ENCODE results near the gene FLNA. TPM values are rescaled to one million over a fixed set of nuclear protein-coding genes. Genes with fewer than 3 reads are reported as not detected.
"Not testable (repeated sequence)": the region's sequence is repeated elsewhere in the genome, so short reads cannot be mapped to it uniquely, and the experiment has no call there.

Gene FLNA

DNA sequence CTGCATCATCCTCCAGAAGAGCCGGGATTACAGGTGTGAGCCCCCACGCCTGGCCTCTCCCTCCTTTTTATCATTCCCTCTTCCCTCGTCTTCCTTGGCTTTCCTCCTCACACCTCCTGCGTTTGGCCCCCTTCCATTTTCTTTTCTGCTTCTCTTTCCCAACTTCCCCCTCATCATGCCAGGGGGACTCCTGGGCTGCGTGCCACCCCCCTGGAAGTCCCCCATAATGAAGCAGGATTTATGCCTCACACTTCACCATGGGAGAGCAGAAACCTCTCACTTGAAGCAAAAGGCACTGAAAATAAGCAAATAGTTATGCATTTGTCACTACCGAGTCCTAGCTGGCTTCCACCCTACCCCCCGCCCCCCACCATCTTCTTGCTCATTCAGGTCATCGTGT lies 71.0 kb downstream of the FLNA start:
- H3K23ac ChIP-seq (ENCODE audit: low read length): no peak overlapping the region
- H3K56ac ChIP-seq (ENCODE audit: low read length): no peak overlapping the region
- no peak overlapping the region for H3K4me3 ChIP-seq (ENCODE audit: low read length)
- H3K9ac ChIP-seq (ENCODE audit: low read length): no peak overlapping the region
- no peak for DNase-seq
- H3K27ac ChIP-seq (ENCODE audit: low read depth, low read length): no peak overlapping the region
- H2AK5ac ChIP-seq (ENCODE audit: low read length): no peak overlapping the region
- H3K4ac ChIP-seq (ENCODE audit: low read depth, low read length): no peak overlapping the region
- no peaks in the 10 kb centered on the region for H3K27me3 ChIP-seq (ENCODE audit: insufficient read depth, low read length, poor library complexity)
- H3K18ac ChIP-seq (ENCODE audit: low read length): no peak overlapping the region
- H3K4me1 ChIP-seq (ENCODE audit: control insufficient read depth, low read depth, low read length): no peaks in the 10 kb centered on the region
- no peak overlapping the region for H4K5ac ChIP-seq (ENCODE audit: low read length)
- WGBS (ENCODE audit: extremely low coverage, insufficient coverage, low lambda C conversion rate): no CpG with 5 or more reads among the region's 8 CpGs
- no peak overlapping the region for H3K4me2 ChIP-seq (ENCODE audit: low read length)
- no peak overlapping the region for H2BK5ac ChIP-seq (ENCODE audit: low read length)
- H4K8ac ChIP-seq (ENCODE audit: low read depth, low read length): no peak overlapping the region
- H3K79me2 ChIP-seq (ENCODE audit: control insufficient read depth, insufficient read depth, low read length): no peaks in the 10 kb centered on the region
- no peak overlapping the region for H2BK120ac ChIP-seq (ENCODE audit: low read depth, low read length)
- H3K36me3 ChIP-seq (ENCODE audit: control insufficient read depth, insufficient read depth, low read length): no peaks in the 10 kb centered on the region
- no peaks in the 10 kb centered on the region for H3K79me1 ChIP-seq (ENCODE audit: low read length)
- no peak overlapping the region for H2BK15ac ChIP-seq (replicated peaks; ENCODE audit: low read depth)

DNA sequence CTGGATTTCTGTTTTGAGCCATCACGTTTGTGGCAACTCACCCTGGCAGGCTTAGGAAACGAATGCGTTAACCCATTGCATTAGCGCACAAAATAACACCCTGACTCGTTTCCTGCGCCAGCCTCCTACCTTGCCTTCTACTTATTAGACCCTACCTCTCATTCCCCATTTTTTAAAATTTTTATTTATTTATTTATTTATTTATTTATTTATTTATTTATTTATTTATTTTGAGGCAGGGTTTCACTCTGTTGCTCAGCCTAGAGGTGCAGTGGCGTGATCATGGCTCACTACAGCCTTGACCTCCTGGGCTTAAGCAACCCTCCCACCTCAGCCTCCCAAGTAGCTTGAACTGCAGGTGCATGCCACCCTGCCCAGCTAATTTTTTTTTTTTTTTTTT lies 71.4 kb downstream of the FLNA start:
- H3K4me2 ChIP-seq (ENCODE audit: low read length); H3K79me2 ChIP-seq (ENCODE audit: control insufficient read depth, insufficient read depth, low read length); H2BK15ac ChIP-seq (replicated peaks; ENCODE audit: low read depth); H4K8ac ChIP-seq (ENCODE audit: low read depth, low read length); H4K5ac ChIP-seq (ENCODE audit: low read length); H3K4me3 ChIP-seq (ENCODE audit: low read length); H3K9ac ChIP-seq (ENCODE audit: low read length); H3K18ac ChIP-seq (ENCODE audit: low read length); H2BK120ac ChIP-seq (ENCODE audit: low read depth, low read length); H2BK5ac ChIP-seq (ENCODE audit: low read length); H3K36me3 ChIP-seq (ENCODE audit: control insufficient read depth, insufficient read depth, low read length); H3K27me3 ChIP-seq (ENCODE audit: insufficient read depth, low read length, poor library complexity); H3K79me1 ChIP-seq (ENCODE audit: low read length); H3K23ac ChIP-seq (ENCODE audit: low read length); H3K4ac ChIP-seq (ENCODE audit: low read depth, low read length); H2AK5ac ChIP-seq (ENCODE audit: low read length); H3K4me1 ChIP-seq (ENCODE audit: control insufficient read depth, low read depth, low read length); H3K56ac ChIP-seq (ENCODE audit: low read length); H3K27ac ChIP-seq (ENCODE audit: low read depth, low read length); DNase-seq: not testable (repeated sequence)
- no CpG with 5 or more reads among the region's 7 CpGs for WGBS (ENCODE audit: extremely low coverage, insufficient coverage, low lambda C conversion rate)

DNA sequence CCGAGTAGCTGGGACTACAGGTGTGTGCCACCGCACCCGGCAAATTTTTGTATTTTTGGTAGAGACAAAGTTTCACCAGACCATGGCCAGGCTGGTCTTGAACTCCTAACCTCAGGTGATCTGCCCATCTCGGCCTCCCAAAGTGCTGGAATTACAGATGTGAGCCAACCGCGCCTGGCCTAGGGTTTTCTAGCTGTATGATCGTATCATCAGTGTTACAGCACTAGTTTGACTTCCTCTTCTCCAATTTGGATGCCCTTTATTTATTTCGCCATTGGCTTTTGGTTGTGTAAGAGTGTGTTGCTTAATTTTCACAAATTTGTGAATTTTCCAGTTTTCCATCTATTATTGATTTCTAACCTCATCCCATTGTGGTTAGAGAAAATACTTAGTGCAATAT lies 73.6 kb downstream of the FLNA start:
- no peak overlapping the region for H3K27ac ChIP-seq (ENCODE audit: low read depth, low read length)
- H2BK120ac ChIP-seq (ENCODE audit: low read depth, low read length): no peak overlapping the region
- H3K79me2 ChIP-seq (ENCODE audit: control insufficient read depth, insufficient read depth, low read length): no peaks in the 10 kb centered on the region
- H3K23ac ChIP-seq (ENCODE audit: low read length): no peak overlapping the region
- H3K36me3 ChIP-seq (ENCODE audit: control insufficient read depth, insufficient read depth, low read length): no peaks in the 10 kb centered on the region
- H2BK15ac ChIP-seq (replicated peaks; ENCODE audit: low read depth): no peak overlapping the region
- no peak overlapping the region for H4K5ac ChIP-seq (ENCODE audit: low read length)
- DNase-seq: no peak
- H3K56ac ChIP-seq (ENCODE audit: low read length): no peak overlapping the region
- H2BK5ac ChIP-seq (ENCODE audit: low read length): no peak overlapping the region
- no peak overlapping the region for H3K9ac ChIP-seq (ENCODE audit: low read length)
- WGBS (ENCODE audit: extremely low coverage, insufficient coverage, low lambda C conversion rate): no CpG with 5 or more reads among the region's 8 CpGs
- no peak overlapping the region for H2AK5ac ChIP-seq (ENCODE audit: low read length)
- H3K4me3 ChIP-seq (ENCODE audit: low read length): no peak overlapping the region
- no peak overlapping the region for H3K18ac ChIP-seq (ENCODE audit: low read length)
- no peaks in the 10 kb centered on the region for H3K79me1 ChIP-seq (ENCODE audit: low read length)
- no peaks in the 10 kb centered on the region for H3K27me3 ChIP-seq (ENCODE audit: insufficient read depth, low read length, poor library complexity)
- no peaks in the 10 kb centered on the region for H3K4me1 ChIP-seq (ENCODE audit: control insufficient read depth, low read depth, low read length)
- H4K8ac ChIP-seq (ENCODE audit: low read depth, low read length): no peak overlapping the region
- H3K4me2 ChIP-seq (ENCODE audit: low read length): no peak overlapping the region
- no peak overlapping the region for H3K4ac ChIP-seq (ENCODE audit: low read depth, low read length)

Small RNA genes within 50 kb of the gene (small RNA-seq; reads per million reads assigned to genes)
- gene SNORA70 (ENCODE audit: insufficient read depth): not detected

Measured in mesendoderm (in vitro differentiated cells).